NCI-H82 (cell line): ENCODE measurements around the gene TAS2R50.

Source experiments
- DNase-seq: peaks from one replicate; lab custom pipeline; 2025; lab: John Stamatoyannopoulos, UW

Gene TAS2R50

DNA sequence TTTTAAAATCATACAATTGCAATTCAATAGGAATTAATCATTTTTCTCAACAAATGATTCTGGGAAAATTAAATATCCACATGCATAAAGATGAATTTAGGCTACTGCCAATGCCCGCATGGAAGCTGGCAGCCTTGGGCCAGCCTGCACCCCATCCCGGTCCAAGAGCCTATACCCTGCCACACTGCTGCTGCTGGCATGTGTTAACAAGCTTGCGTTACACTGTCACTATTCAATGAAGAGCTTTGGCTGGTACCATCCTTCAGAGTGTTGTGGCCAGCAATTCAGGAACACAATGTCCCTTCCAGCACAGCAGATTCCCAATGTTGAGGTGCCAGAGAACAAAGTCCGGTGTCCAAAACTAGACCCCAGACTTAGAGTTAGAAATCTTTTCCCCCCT, 34.1 kb downstream of the TAS2R50 start:
- no peak for DNase-seq

DNA sequence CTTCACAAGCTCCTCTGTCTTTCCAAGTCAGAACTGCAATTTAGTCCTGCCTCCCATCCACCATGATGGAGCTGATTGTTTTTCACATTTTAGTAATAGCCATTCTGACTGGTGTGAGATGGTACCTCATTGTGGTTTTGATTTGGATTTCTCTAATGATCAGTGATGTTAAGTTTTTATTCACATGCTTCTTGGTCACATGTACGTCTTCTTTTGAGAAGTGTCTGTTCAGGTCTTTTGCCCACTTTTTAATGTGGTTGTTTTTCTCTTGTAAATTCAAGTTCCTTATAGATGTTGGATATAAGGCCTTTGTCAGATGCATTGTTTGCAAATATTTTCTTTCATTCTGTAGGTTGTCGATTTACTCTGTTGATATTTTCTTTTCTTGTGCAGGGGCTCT, 43.5 kb downstream of the TAS2R50 start:
- DNase-seq, result no peak

DNA sequence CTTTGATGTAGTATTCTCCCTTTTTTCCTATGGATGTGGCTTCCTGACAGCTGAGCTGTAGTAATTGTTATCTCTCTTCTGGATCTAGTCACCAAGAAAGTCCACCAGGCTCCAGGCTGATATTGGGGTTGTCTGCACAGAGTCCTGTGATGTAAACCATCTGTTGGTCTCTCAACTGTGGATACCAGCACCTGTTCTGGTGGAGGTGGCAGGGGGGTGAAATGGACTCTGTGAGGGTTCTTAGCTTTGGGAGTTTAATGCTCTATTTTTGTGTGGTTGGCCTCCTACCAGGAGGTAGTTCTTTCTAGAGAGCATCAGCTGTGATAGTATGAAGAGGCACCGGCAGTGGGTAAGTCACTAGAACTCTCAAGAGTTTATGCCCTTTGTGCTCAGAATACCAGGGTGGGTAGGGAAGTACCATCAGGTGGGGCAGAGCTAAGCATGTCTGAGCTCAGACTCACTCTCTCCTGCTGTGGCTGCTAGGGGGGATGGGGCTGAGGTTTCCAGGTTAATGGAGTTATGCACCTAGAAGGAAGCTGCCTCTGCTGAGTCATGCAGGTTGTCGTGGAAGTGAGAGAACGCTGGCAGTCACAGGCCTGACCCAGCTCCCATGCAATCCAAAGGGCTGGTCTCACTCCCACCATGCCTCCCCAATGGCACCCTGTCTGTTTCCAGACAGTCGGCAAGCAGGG, 44.6 kb downstream of the TAS2R50 start:
- no peak for DNase-seq

DNA sequence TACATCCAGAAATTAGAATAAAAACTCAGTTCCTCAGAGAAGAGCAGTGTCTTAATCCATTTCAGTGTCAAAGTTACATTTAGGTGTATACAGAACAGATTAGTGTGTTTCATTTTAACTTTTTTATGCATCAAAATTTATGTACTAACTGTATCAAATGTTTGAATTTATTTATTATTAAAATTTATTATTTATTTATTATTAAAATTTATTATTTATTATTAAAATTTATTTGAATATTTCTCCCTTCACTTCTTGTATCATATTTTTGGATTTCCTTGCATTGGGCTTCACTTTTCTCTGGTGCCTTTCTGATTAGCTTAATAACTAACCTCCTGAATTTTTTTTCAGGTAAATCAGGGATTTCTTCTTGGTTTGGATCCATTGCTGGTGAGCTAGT, 45.3 kb downstream of the TAS2R50 start:
- no peak for DNase-seq

DNA sequence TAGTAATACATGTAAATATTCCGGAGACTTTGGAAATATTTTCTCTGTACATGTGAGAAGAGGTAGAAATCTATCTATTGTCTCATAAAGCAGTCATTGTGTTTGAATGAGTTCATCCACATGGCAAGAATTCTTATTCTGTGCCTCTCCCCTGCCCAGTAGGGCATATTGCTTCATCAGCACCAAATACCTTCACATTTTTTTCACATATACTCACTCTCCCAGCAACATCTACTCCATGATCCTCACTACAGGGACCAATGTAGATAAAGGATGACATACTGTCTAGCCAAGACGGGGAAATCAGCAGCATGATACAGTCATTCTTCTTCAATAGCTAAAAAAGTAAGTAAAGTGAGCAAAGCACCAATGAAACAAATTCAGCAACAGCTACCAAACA, 46.3 kb downstream of the TAS2R50 start:
- DNase-seq, result no peak

DNA sequence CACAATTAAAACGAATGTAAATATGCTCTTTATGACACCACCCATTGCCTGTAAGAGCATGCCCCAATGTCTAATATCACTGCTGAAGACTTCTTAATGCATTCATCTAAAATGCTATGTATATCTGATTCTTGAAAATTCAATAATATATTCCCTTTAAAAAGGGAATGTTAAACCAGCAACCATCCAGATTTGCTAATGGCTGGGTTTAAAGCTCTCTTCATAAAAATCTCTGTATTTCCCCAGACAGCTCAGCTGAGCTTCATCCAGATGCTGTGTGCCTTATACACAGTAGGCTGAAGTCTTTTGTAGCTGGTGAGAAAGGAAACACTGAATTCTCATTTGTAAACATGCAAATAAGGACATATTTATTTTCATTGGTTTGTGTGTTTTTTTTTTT, 47.5 kb downstream of the TAS2R50 start, which contains the start of gene TAS2R14:
TSS of gene TAS2R14 (minus strand) at position 101 of the 400 bp plus-strand sequence. CDS start at position 45, 56 bp downstream.
- DNase-seq, result no peak

DNA sequence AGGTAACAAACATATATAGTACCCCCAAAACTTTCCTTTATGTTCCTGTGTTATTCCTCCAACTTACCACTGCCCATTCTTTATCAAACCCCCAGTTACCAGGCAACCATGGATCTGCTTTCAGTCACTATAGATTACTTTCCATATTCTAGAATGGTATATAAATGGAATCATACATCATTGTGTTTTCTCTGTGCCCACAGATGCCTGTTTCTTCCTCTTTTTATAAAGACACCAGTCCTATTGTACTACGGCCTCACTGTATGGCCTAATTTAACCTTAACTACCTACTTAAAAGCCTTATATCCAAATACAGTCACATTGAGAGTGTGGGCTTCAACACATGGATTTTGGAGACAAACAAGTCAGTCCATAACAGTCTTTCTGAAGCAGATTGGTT, 50.2 kb downstream of the TAS2R50 start:
- no peak for DNase-seq
